Heart left ventricle (tissue), 16 donors: ENCODE data around the gene AGAP2. TPM values are rescaled to one million over a fixed set of nuclear protein-coding genes. Genes with fewer than 3 reads are reported as not detected.
A peak's percentile ranks its signal among the peaks of the same experiment; 100 is the strongest.

ENCODE experiments used
- ATAC-seq, 4 donors: fragments of 200-7000 bp; cut with Tn5 transposase; one replicate each; pipeline ENCODE4 v1.9.1; 2020 to 2022; ENCODE audit warnings: moderate library complexity in 4 of 4, mild to moderate bottlenecking in 3 of 4, moderate number of reproducible peaks in 1 of 4
- DNase-seq, 5 donors: peaks; one replicate each; pipeline ENCODE4 v3.0.0-alpha.2; 2020
- H3K27ac ChIP-seq, 12 donors: fragments of 200-600 bp; sonication (generic) in 4 of 12; one replicate each; pipeline versions ENCODE4 v1.5.0 to v1.8.0; 2016 to 2022; ENCODE audit warnings: mild to moderate bottlenecking in 2 of 12
- H3K27me3 ChIP-seq, 9 donors: fragments of 200-600 bp; sonication (generic) in 2 of 9; one replicate each; pipeline versions ENCODE4 v1.5.1 to v1.8.0; 2016 to 2022; ENCODE audit warnings: mild to moderate bottlenecking in 3 of 9
- H3K36me3 ChIP-seq, 9 donors: fragments of 200-600 bp; sonication (generic) in 2 of 9; one replicate each; pipeline versions ENCODE4 v1.5.0 to v1.8.0; 2018 to 2022; ENCODE audit warnings: mild to moderate bottlenecking in 2 of 9
- H3K4me1 ChIP-seq, 12 donors: fragments of 200-600 bp; sonication (generic) in 4 of 12; one replicate each; pipeline versions ENCODE4 v1.5.0 to v1.8.0; 2016 to 2022; ENCODE audit warnings: mild to moderate bottlenecking in 3 of 12
- H3K4me3 ChIP-seq, 12 donors: fragments of 200-600 bp; sonication (generic) in 4 of 12; one replicate each; pipeline versions ENCODE4 v1.5.0 to v1.8.0; 2017 to 2022; ENCODE audit warnings: mild to moderate bottlenecking in 9 of 12, moderate library complexity in 4 of 12
- H3K9me3 ChIP-seq, 12 donors: fragments of 200-600 bp; sonication (generic) in 4 of 12; one replicate each; pipeline versions ENCODE4 v1.5.0 to v1.8.0; 2016 to 2022; ENCODE audit warnings: mild to moderate bottlenecking in 1 of 12
- POLR2A ChIP-seq, 2 donors: fragments of 450-650 bp; IDR thresholded peaks; one replicate each; pipeline ENCODE4 v1.6.1; 2017; ENCODE audit warnings: antibody characterized with exemption in 2 of 2, mild to moderate bottlenecking in 2 of 2, moderate library complexity in 2 of 2
- WGBS, 4 donors: extraction: QIAGEN DNeasy Blood & Tissue Kit in 2 of 4; methylation state at CpG; one replicate each; pipeline versions ENCODE4 v1.1.5 to v1.1.7; 2013 to 2018; 5-methylcytosine and 5-hydroxymethylcytosine counted together
- intact Hi-C, 10 donors: fragments of 100-400 bp; cut with DNase I; formaldehyde crosslinking; loops; one replicate each; pipeline versions ENCODE4 v1.11.1 to v1.14.2; 2022
- polyA plus RNA-seq, 2 donors: library from polyadenylated mRNA; stranded (reverse); fragments of 200-250 nt; gene quantifications; one replicate each; pipeline ENCODE4 v1.2.3, GENCODE V29; 2013
- total RNA-seq, 9 donors: library from RNA; depleted of rRNA in 2 of 9; stranded (reverse); fragments of >200 nt in 2 of 9; fragmentation: NEBNext Ultra II Directional in 3 of 9; extraction: Animal tissue kit (Norgen Biotek cat#: 25700) in 3 of 9; gene quantifications; one replicate each; pipeline versions ENCODE4 v1.1.0 to v1.2.4, GENCODE V29; 2016 to 2023
- TF ChIP-seq, protein P1 (sequence below), 12 donors: fragments of 200-600 bp; sonication (generic) in 4 of 12; IDR thresholded peaks; one replicate each; pipeline versions ENCODE4 v1.5.0 to v1.8.0; 2018 to 2022; ENCODE audit warnings: antibody characterized with exemption in 12 of 12, mild to moderate bottlenecking in 5 of 12
- donor health status: ischemic (EF 13 %, LVEDD 7.1; RV severe dilation, severe dysfunction).
- donor health status: healthy with polysubstance abuse.
- donor health status: DM: no; HTN: yes; CAD: no.
- donor health status: DM: no; HTN: no; CAD: no.
- donor health status: ischemic (EF 25% LVEDD 6.9; RV normal size, moderate dysfunction).
- donor health status: ischemic (EF 25% LVEDD 5.7; RV mildly dilated, moderate dysfunction).
- donor health status: healthy.
- donor health status: DM: yes; HTN: yes; CAD: no.
- donor health status: ischemic (EF 35%, LVEDD 5.7; RV mildly dilated, moderate dysfunction).
- donor health status: nonischemic (EF 11% LVEDD 7.7; RV severe dilation, severe dysfunction).
- donor health status: DM: yes; HTN: yes; CAD: no.
- donor health status: PGD.
- donor health status: ischemic (EF 29% LVEDD 5.4; RV normal size, mild dysfunction).
- donor health status: nonischemic (EF 23%, LVEDD 6.1; RV moderate dilation, normal function).

Gene AGAP2
- total and polyA plus RNA-seq, 11 donors, result 3.9 to 12.0 (median 5.5) TPM

GRCh38 chr12:57725851-57726150 lies 12.7 kb downstream of the AGAP2 start:
- Histone ChIP-seq H3K4me1 (peaks cover 0 to 29% (median 9%) of the 10 kb centered on the region in 12 donors), H3K9me3 (no peaks in the 10 kb centered on the region), H3K4me3 (peak overlapping the region in 11 of 12 donors; percentile 29 to 71 (median 63)), H3K36me3 (peaks cover 0 to 49% (median 12%) of the 10 kb centered on the region in 9 donors), H3K27ac (peak overlapping the region in 9 of 12 donors; percentile 60 to 76 (median 70)), H3K27me3 (peaks cover 0 to 20% (median 0%) of the 10 kb centered on the region in 9 donors)
- 11 to 26% (median 25%) methylated on average over 8 to 10 of the region's 10 CpGs for WGBS, 4 donors
- intact Hi-C loops, result no loop called here
- DNase-seq (no peak), ATAC-seq (no peak)
- TF ChIP-seq, protein P1, sequence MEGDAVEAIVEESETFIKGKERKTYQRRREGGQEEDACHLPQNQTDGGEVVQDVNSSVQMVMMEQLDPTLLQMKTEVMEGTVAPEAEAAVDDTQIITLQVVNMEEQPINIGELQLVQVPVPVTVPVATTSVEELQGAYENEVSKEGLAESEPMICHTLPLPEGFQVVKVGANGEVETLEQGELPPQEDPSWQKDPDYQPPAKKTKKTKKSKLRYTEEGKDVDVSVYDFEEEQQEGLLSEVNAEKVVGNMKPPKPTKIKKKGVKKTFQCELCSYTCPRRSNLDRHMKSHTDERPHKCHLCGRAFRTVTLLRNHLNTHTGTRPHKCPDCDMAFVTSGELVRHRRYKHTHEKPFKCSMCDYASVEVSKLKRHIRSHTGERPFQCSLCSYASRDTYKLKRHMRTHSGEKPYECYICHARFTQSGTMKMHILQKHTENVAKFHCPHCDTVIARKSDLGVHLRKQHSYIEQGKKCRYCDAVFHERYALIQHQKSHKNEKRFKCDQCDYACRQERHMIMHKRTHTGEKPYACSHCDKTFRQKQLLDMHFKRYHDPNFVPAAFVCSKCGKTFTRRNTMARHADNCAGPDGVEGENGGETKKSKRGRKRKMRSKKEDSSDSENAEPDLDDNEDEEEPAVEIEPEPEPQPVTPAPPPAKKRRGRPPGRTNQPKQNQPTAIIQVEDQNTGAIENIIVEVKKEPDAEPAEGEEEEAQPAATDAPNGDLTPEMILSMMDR (IDR thresholded peaks at IDR 0.05), result no peak
- no peak for TF ChIP-seq POLR2A (IDR thresholded peaks at IDR 0.05)

GRCh38 chr12:57724936-57725740 lies 13.4 kb downstream of the AGAP2 start:
- DNase-seq (peak in 2 of 5 donors; percentile 7 to 16), ATAC-seq (no peak)
- peaks cover 0 to 20% (median 0%) of the 10 kb centered on the region in 9 donors for H3K27me3 ChIP-seq
- TF ChIP-seq, protein P1 (IDR thresholded peaks at IDR 0.05), result no peak
- no peak for TF ChIP-seq POLR2A (IDR thresholded peaks at IDR 0.05)
- no peaks in the 10 kb centered on the region for H3K9me3 ChIP-seq
- peaks cover 0 to 29% (median 9%) of the 10 kb centered on the region in 12 donors for H3K4me1 ChIP-seq
- 54 to 64% (median 59%) methylated on average over 7 to 11 of the region's 11 CpGs for WGBS, 4 donors
- no peak overlapping the region for H3K4me3 ChIP-seq
- intact Hi-C loops, result no loop called here
- no peak overlapping the region for H3K27ac ChIP-seq
- peaks cover 0 to 51% (median 18%) of the 10 kb centered on the region in 9 donors for H3K36me3 ChIP-seq

DNA sequence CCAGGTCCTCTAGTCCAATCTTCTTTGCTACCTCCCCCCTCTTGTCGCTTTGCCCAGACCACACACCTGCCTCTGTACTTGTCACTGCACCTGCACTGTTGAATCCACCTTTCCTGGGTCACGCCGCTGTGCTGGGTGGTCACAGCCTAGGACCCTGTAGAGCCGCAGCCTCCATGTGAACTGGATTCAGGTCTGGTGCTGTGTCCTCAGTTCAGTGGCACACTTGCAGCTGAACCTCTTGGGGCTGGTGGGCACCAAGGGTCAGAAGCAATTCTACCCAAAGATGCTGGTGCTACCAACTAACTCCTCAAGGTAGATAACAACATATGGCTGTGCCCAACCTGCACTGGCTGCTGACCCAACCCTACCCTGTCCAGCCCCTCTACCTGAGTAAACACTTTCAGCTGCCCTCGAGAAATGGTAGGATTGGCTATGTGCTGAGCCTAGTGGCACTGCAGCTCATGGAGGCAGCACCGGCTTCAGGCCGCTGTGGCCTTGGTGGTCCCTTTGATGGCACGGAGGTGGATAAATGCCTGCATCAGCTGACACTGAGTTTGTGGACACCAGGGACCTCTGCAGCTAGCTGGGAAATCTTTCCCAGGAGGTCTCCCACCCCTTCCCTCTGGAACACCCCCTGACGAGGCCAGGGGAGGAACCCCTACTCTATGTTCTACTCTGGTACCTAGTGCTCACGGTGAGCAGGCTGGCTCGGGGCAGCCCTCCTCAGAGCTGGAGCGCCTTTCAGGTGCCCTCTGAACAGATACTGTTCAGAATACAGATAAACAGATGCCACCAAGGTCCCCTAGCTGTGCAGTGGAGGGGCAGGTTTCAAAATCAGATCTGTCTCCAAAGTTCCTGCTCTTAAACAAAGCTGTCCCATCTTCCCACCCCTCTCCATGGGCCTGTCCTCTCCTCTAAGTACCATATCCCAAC lies 14.3 kb downstream of the AGAP2 start:
- intact Hi-C loops, result no loop called here
- Histone ChIP-seq H3K4me1 (peaks cover 0 to 29% (median 9%) of the 10 kb centered on the region in 12 donors), H3K36me3 (peaks cover 0 to 53% (median 27%) of the 10 kb centered on the region in 9 donors), H3K4me3 (no peak overlapping the region), H3K27ac (no peak overlapping the region), H3K27me3 (peaks cover 0 to 20% (median 0%) of the 10 kb centered on the region in 9 donors), H3K9me3 (no peaks in the 10 kb centered on the region)
- WGBS, 4 donors, result 78 to 86% (median 78%) methylated on average over 12 of the region's 12 CpGs
- TF ChIP-seq, protein P1 (IDR thresholded peaks at IDR 0.05), result no peak
- no peak for TF ChIP-seq POLR2A (IDR thresholded peaks at IDR 0.05)
- DNase-seq (peak in 2 of 5 donors; percentile 4 to 8), ATAC-seq (no peak)

- WGBS, 4 donors, result 56 to 76% (median 68%) methylated on average over 2 of the region's 2 CpGs
These were observed 14.9 kb downstream of the AGAP2 start for GRCh38 chr12:57723630-57723962.

More at GRCh38 chr12:57723630-57723962, 14.9 kb downstream of the AGAP2 start:
- no peak for ATAC-seq
- H3K27me3 ChIP-seq, result peaks cover 0 to 20% (median 0%) of the 10 kb centered on the region in 9 donors
- no peak for TF ChIP-seq POLR2A (IDR thresholded peaks at IDR 0.05)
- TF ChIP-seq, protein P1 (IDR thresholded peaks at IDR 0.05), result no peak
- no peaks in the 10 kb centered on the region for H3K9me3 ChIP-seq
- H3K27ac ChIP-seq, result no peak overlapping the region
- no peak overlapping the region for H3K4me3 ChIP-seq
- H3K4me1 ChIP-seq, result peaks cover 0 to 29% (median 9%) of the 10 kb centered on the region in 12 donors
- no peak for DNase-seq
- peaks cover 0 to 60% (median 34%) of the 10 kb centered on the region in 9 donors for H3K36me3 ChIP-seq
- intact Hi-C loops, result no loop called here
